Stimulated activated CD4-positive, alpha-beta T cell treated with anti-CD3 and anti-CD28 coated beads, Interleukin-4, amount 100 ng/mL, for 48 hours (primary cell): ENCODE data around the gene SKA1.

Source experiments
- DNase-seq, 2 donors: peaks; one replicate each; pipeline ENCODE4 v3.0.0-alpha.2; 2020; ENCODE audit warnings: low read depth in 2 of 2

The SKA1 gene, protein sequence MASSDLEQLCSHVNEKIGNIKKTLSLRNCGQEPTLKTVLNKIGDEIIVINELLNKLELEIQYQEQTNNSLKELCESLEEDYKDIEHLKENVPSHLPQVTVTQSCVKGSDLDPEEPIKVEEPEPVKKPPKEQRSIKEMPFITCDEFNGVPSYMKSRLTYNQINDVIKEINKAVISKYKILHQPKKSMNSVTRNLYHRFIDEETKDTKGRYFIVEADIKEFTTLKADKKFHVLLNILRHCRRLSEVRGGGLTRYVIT

DNA sequence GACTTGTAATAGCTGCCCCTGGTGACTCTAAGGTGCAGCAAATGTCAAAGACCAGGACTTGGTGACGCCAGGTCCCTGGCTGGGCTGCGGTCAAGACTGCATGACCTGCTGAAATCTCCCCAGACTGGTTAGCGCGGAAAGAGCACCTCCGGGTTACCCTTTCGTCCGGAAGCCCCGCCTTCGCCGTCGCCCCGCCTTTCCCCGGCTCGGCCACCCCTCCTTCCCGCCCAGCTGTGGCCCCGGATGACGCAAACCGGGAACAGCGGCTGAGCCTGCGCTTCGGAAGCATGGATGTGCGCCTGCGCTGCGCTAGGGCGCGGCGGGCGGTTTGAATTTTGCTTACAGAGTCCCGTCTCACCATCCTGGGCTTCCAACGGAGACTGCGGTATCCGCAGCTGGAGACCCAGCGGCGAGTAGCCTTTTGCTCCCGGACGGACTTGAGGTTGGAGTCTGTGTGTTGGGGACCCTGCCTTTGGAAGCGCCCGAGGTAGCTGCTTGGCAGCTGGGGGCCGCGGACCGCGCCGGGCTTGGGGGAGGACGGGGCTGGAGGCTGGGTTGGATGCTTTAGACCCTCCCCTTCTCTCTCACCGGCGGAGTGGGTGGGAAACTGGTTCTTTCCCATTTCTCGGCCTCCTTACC, at the start of gene SKA1:
SKA1 (plus strand) TSS at position 294 of the 639 bp plus-strand sequence. CDS start 785 bp downstream, outside the sequence.
- DNase-seq = peak; percentile 87

DNA sequence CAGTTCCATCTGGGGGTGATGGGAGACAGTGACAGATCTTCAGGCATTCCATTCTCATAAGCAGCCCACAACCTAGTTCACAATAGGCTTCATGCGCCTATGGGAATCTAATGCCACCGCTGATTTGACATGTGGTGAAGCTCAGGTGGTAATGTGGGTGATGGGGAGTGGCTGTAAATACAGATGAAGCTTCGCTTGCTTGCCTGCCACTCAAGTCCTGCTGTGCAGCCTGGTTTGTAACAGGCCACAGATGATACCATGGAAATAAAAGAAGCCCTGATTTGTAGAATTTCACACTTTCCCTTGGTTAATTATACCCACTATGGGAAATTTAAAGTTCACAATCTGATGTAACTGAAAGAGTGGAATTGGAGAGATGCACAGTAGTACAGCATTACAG, 46.9 kb upstream of the SKA1 start:
- no peak for DNase-seq

DNA sequence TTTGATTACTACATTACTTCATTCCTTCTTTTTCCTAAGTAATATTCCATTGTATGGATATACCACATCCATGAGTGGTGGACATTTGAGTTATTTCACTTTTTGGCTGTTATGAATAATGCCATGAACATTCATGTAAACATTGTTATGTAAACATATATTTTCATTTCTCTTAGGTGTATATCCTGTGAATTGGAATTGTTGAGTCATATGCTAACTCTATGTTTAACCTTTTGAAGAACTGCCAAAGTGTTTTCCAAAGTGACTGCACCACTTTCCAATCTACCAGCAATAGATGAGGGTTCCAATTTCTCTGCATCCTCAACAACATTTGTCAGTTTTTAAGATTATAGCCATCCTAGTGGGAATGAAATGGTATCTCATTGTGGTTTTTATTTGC, 44.7 kb upstream of the SKA1 start:
- DNase-seq = no peak

- DNase-seq = no peak
Measured at GRCh38 chr18:50331691-50332090, 43.2 kb upstream of the SKA1 start.

DNA sequence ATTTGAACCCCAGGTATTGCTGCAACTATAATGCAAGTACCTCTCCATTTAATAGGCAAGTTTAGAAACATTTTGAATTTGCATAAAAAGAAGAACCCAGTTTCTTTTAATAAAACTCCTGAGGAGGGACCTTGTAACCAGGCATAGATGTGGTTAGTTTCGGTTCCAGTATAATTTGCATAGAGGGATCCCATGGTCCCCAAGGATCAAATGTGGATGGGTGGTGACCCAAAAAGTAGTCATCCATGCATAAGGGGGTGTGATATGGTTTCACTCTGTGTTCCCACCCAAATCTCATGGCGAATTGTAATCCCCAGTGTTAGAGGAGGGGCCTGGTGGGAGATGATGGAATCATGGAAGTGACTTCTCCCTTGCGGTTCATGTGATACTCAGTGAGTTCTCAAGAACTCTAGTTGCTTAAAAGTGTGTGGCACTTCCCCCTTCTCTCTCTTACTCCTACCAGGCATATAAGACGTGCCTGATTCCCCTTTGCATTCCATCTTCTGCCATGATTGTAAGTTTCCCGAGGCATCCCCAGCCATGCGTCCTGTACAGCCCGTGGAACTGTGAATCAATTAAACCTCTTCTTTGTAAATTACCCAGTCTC, 40.2 kb upstream of the SKA1 start:
- no peak for DNase-seq

- DNase-seq = no peak
Measured at GRCh38 chr18:50338122-50338521, 36.7 kb upstream of the SKA1 start.

DNA sequence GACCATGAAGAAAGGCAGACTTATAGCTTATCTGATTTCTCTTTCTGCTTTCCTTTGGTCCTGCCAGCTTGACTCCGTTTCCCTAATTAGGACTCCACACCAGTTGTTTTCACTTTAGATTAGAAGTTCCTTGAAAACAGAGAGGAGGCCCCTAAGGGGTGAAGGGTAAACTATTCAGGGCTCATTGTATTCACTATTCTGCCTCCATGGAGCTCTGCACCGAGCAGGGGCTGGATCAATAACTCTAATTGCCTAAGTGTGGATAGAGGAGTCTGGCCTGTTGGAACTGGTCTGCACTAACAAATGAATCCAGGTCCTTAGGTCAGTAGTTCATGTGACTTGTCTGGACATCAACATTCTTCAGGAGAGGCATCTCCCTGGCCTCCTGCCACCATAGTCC, 36.1 kb upstream of the SKA1 start:
- no peak for DNase-seq

- no peak for DNase-seq
Measured at GRCh38 chr18:50340078-50340477, 34.8 kb upstream of the SKA1 start.

DNA sequence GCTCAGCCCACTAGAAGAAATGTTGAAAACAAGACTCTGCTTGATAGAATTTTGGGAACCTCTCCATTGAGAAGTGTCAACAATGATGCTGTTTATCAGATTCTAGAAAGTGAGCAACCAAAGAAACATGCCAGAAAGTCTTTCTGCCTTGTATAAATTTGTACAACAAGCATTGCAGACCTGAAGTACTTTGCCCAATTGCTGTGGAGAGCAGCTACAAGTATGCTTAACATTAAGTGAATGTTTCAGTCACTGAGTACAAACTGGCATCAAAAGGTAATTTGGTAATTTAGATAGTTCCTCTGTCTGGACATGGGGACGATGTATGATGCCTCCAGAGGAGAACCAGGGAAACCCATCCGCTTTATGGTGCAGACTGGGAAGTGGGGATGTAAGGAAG, 33.4 kb upstream of the SKA1 start:
- DNase-seq = no peak

GRCh38 chr18:50350699-50351098, 24.1 kb upstream of the SKA1 start:
- DNase-seq = no peak

GRCh38 chr18:50356036-50356945, 18.6 kb upstream of the SKA1 start:
- no peak for DNase-seq

GRCh38 chr18:50358844-50359243, 16.0 kb upstream of the SKA1 start:
- no peak for DNase-seq

GRCh38 chr18:50359806-50360205, 15.0 kb upstream of the SKA1 start:
- DNase-seq = no peak

DNA sequence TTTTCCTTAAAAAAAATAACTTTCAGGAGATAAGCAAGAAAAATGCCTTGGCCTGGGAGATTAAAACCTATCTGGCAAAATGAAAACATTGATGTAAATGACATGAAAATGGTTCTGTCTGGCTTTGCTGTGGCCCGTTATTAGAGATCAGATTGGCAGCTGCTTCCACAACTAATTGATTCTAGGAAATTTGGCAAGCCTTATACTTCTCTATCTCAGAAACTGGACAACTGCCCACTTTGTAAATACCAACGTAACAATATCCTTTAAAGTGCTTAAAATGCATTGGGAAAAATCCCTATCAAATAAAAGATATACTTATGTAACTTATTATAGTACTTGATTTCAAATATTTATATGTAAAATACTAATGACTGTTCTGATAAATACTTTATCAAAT, 14.2 kb upstream of the SKA1 start:
- DNase-seq = no peak

GRCh38 chr18:50369672-50370071, 5.2 kb upstream of the SKA1 start:
- DNase-seq = no peak

DNA sequence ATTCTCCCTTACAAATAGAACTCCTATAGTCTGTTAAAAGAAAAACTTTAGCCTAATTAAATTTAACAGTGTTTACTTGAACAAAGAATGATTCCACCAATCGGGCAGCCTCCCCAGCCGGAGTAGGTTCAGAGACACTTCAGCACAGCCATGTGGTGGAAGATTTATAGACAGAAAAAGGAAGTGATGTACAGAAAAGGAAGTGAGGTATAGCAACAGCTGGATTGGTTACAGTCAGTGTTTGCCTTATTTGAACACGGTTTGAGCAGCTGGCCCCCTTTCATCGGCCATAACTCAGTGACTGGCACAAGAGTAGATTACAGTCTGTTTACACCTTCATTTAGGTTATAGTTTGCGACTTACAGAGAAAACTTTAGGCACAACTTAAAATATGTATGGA, 2.1 kb upstream of the SKA1 start:
- DNase-seq = no peak

DNA sequence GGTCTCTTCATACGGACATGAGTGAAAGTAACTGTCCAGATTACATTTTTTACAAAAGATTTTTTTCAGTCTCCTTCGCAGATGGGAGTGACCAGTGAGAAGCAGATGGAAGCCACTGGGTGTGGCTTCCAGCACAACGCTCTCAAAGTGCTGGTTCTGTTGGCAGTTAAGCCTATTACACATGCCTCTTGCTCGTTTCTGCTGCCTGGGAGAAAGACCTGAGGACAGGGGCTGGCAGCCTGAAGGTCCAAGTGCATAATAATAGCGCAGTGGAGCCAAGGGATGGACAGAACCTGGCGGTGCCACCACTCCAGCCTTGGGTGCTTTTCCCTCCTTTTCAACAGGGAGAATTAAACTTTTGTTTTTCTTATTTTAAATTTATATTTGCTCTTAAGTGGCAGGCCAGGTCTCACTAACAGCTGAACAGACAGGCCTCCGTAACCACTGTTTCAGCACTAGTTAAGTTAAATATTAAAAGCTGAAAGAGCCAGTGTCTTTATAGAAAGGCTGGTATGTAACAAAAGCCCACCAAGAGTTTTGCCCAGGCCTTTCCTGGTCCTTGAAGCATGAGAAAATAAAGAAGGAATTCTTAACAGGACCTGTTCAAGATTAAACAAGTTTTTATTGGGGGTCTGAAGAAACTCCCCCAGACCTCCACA, 1.2 kb upstream of the SKA1 start:
- no peak for DNase-seq

DNA sequence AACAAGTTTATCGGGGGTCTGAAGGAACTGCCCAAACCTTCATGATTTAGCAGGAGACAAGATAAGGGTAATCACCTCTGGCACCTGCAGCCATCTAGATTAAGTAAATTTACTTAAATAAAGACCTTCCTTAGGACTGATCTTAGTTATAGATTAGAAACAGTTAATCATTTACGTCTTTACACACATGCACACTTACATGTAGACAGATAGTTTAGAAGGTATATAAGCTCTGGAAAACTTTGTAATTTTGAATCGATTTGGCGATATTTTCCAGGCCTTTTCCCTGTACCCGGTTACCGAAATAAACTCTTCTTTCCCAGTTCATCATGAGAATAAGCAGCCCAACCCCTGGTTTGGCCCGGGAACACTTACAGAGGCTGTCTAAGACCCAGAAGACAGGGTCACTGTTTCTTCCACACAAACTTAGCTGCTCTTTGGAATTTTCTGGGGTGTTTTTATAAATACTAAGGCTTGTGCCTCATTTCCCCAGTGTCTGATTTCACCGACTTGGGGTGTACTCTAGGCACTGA, 560 bp upstream of the SKA1 start:
- no peak for DNase-seq

DNA sequence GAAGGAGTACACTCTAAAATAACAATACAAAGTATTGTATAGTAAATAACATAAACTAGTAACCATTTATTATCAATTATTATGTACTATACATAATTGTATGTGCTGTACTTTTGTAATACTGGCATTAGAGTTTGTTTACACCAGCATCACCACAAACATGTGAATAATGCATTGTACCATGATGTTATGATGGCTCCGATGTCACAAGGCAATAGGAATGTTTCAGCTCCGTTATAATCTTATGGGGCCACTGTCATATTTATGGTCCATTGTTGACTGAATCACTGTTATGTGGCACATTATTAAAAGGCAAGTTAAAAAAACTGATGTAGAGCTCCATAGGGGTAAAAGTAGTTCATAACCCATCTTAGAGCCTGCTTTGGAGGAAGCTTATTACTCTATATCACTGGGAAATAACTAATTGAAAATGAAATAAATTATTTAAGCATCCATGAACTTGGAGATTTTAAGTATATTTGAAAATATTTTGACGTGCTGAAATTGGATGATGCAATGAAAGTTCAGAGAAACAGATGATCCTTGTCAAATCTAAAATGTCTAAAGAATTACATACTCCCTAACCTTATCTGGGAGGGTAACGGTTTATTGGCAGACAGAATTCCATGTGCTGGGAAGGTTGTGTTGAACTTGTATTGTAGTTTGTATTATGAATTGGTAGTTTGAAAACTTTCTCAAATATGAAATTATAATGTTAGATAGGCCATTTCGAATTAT, 2.4 kb downstream of the SKA1 start:
- no peak for DNase-seq

DNA sequence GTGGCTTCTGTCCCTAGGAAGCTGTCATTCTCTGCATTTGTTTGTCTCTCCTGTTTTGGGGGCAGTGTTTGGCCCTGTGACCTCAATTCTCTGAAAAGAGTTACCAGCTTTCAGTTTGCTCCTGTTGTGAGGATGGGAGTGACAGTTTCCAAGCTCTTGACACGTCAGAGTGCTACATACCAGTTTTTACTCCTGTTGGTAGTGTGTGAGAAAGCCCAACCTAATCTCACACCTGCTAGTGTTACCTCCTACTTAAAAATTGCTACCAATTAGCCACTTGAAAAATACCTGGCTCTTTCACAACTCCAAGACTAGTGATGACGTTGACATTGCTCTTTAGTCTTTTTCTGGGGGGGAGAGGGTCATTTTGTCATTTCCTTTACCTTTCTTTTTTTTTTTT, 14.1 kb downstream of the SKA1 start:
- no peak for DNase-seq

DNA sequence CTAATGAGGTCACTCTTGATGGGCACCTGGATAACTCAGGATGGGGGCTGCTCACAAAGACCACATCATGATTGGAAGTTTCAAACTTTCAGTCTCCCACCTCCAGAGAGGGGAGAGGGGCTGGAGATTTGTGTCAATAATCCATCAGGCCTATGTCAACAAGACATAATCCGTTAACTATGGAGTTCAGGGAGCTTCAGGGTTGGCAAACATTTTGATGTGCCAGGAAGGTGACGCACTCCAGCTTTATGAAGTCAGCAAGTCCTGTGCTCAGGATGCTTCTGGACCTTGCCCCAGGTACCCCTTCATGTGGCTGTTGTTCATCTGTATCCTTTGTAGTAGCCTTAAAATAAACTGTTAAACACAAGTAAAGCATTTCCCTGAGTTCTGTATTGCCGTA, 19.0 kb downstream of the SKA1 start:
- no peak for DNase-seq
